AG08395 (cell line): Measurements from ENCODE around the gene CDHR5.

Experiments
- DNase-seq: peaks from one replicate; pipeline ENCODE4 v3.0.0; 2012; ENCODE audit warnings: mixed read lengths, low spot score

Gene CDHR5

DNA sequence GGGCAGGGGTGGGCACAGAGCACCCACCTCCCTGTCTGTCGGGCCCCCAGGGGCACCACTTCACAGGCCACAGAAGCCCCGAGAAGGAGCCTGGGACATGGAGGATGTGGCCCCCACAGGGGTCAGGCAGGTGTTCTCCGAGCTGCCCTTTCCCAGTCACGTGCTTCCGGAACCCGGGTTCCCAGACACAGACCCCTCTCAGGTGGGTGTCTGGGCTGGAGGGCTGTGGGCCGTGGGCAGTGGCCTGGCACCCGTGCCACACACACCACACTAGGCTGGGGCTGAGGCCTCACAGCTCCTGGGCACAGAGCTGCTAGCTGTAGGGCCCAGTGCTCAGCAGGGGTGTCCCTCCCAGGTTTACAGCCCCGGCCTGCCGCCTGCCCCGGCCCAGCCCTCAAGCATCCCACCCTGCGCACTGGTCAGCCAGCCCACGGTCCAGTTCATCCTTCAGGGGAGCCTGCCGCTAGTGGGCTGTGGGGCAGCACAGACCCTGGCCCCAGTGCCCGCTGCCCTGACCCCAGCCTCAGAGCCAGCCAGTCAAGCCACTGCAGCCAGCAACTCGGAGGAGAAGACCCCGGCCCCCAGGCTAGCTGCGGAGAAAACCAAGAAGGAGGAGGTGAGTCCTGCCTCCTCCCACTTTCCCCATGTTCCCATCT lies 14.5 kb downstream of the CDHR5 start:
- DNase-seq: no peak

DNA sequence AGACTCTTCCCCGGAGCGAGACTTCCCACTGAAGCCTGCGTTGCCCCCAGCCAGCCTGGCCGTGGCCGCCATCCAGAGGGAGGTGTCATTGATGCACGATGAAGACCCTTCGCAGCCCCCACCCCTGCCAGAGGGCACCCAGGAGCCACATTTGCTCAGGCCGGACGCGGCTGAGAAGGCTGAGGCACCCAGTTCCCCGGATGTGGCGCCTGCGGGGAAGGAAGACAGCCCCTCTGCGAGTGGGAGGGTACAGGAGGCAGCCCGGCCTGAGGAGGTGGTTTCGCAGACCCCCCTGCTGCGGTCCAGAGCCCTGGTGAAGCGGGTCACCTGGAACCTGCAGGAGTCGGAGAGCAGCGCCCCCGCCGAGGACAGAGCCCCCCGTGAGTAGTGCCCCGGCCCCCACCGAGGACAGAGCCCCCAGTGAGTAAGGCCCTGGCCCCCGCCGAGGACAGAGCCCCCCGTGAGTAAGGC lies 15.4 kb downstream of the CDHR5 start:
- no peak for DNase-seq

- no peak for DNase-seq
Measured at GRCh38 chr11:608791-609251, 15.9 kb downstream of the CDHR5 start.

DNA sequence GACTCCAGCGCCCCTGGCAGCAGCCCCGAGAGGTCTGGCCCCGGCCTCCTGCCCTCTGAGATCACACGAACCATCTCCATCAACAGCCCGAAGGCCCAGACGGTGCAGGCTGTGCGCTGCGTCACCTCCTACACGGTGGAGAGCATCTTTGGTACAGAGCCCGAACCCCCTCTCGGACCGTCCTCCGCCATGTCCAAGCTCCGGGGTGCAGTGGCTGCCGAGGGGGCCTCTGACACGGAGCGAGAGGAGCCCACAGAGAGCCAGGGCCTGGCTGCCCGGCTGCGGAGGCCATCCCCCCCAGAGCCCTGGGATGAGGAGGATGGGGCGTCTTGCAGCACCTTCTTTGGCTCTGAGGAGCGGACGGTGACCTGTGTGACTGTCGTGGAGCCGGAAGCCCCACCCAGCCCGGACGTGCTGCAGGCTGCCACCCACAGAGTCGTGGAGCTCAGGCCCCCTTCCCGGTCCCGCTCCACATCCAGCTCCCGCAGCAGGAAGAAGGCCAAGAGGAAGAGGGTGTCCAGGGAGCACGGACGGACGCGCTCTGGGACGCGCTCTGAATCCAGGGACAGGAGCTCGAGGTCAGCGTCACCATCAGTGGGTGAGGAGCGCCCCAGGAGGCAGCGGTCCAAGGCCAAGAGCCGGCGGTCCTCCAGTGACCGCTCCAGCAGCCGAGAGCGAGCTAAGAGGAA lies 16.6 kb downstream of the CDHR5 start:
- DNase-seq: no peak

- DNase-seq: no peak
Measured at GRCh38 chr11:607020-607780, 17.6 kb downstream of the CDHR5 start.

GRCh38 chr11:606245-606644 lies 18.5 kb downstream of the CDHR5 start:
- no peak for DNase-seq

GRCh38 chr11:605286-606129 lies 19.2 kb downstream of the CDHR5 start:
- no peak for DNase-seq

DNA sequence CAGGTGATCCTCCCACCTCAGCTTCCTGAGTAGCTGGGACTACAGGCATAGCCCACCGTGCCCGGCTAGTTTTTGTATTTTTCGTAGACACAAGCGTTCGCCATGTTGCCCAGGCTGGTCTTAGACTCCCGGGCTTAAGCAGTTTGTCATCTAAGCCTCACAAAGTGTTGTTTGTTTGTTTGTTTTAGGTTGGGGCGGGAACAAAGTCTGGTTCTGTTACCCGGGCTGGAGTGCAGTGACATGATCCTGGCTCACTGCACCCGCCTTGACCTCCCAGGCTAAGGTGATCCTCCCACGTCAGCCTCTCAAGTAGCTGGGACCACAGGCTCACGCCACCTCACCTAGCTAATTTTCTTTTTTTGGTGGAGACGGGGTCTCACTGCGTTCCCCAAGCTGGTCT lies 21.6 kb downstream of the CDHR5 start:
- no peak for DNase-seq

DNA sequence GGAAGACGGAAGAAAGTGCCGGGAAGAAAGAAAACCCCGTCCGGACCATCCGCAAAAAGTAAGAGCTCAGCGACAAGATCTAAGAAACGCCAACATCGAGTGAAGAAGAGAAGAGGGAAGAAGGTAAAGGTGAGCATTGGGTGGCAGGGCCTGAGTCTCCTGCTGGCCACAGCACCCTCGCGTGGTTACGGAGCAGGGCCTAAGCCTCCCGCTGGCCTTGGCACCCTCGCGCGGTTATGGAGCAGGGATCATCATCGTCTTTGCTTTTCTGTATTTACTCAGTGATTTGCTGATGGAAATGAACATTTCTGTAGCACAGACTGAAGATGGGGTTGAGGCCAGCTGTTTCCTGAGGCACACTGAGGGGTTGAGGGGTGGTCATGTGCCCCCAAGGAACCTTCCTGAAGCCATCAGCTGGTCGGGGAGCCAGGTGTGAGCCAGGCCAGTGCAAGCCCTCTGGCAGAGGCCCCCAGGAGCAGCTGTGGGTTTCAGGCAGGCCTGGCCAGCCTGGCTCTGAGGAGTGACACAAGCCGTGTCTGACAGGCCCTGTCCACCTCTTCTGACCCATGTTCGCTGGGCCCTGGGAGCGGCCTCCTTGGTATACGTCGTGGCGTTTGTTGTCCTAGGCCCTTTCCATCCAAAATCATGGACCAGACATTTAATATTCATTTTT lies 23.0 kb downstream of the CDHR5 start:
- DNase-seq: no peak

- no peak for DNase-seq
Measured at GRCh38 chr11:598005-598680, 26.6 kb downstream of the CDHR5 start.

- DNase-seq: no peak
Measured at GRCh38 chr11:597166-597725, 27.5 kb downstream of the CDHR5 start.

- DNase-seq: no peak
Measured at GRCh38 chr11:596374-596773, 28.4 kb downstream of the CDHR5 start.

- DNase-seq: no peak
Measured at GRCh38 chr11:595400-595799, 29.4 kb downstream of the CDHR5 start.

GRCh38 chr11:593347-593746 lies 31.4 kb downstream of the CDHR5 start:
- no peak for DNase-seq

- no peak for DNase-seq
Measured at GRCh38 chr11:592918-593317, 31.8 kb downstream of the CDHR5 start.

- no peak for DNase-seq
Measured at GRCh38 chr11:592501-592900, 32.3 kb downstream of the CDHR5 start.

GRCh38 chr11:590997-591396 lies 33.8 kb downstream of the CDHR5 start:
- no peak for DNase-seq

DNA sequence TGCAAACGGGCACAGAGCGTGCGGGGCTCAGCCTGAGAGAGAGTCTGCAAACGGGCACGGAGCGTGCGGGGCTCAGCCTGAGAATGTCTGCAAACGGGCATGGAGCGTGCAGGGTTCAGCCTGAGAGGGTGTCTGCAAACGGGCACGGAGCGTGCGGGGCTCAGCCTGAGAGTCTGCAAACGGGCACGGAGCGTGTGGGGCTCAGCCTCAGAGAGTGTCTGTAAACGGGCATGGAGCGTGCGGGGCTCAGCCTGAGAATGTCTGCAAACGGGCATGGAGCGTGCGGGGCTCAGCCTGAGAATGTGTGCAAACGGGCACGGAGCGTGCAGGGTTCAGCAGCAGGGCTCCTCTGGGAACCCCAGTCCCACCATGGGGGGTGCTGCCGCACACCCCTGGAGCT lies 35.0 kb downstream of the CDHR5 start:
- no peak for DNase-seq

DNA sequence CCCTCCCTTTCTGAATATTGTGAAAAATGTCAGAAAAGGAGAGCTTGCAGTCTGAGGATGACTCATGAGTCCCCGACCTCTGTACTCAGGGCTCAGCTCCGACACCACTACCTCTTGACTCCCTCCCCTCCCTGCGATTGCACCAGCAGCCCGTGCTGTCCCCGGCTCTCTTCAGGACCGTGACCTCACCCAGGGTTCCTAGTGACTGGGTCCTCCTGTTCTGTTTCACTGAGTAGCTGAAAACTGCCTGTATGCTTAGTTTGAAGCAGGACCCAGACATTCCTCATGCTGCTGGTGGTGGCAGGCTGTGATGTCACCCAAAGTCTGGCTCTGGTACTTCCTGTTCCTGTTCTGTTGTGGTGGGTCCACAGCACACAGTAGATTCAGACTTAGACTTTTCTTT lies 36.8 kb downstream of the CDHR5 start:
- DNase-seq: no peak

DNA sequence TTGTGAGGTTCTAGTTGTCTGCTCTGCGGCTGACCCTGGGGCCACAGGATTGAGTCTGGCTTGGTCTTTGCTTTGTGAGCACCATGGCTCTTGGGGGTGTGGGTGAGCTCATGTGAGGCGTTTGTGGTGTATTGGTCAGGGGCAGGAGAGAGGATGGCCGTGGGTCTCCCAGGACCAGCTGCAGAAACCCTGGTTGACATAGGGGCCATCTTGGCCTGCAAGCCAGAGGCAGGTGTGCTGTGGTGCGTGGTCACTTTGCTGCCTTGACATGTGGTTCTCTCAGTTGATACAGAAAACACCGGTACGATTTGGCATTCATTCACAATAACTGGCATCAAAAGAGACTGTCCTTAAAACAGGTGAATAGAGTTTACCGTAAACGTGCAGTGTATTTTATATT lies 37.2 kb downstream of the CDHR5 start:
- DNase-seq: no peak
